Measurements from ENCODE around the gene ELOB.

DNA sequence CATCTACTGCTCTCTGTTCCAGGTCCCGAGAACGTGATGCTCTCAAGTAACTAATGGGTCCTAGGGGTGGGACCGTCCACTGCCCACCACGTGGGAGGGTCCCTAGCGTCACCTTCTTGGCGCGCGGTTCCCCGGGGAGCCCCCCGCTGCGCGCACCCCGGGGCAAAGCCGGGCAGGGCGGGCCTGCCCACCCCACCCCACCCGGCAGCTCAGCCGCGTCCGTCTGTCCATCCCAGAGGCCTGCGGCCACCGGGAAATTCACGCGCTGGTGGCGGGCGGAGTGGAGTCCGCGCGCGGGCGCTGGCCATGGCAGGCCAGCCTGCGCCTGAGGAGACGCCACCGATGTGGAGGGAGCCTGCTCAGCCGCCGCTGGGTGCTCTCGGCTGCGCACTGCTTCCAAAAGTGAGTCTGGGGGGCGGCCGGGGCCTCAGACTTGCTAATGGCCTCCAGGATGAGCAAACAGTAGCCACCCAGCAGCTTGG, 21.7 kb upstream of the ELOB start:
- TF ChIP-seq, protein P1, sequence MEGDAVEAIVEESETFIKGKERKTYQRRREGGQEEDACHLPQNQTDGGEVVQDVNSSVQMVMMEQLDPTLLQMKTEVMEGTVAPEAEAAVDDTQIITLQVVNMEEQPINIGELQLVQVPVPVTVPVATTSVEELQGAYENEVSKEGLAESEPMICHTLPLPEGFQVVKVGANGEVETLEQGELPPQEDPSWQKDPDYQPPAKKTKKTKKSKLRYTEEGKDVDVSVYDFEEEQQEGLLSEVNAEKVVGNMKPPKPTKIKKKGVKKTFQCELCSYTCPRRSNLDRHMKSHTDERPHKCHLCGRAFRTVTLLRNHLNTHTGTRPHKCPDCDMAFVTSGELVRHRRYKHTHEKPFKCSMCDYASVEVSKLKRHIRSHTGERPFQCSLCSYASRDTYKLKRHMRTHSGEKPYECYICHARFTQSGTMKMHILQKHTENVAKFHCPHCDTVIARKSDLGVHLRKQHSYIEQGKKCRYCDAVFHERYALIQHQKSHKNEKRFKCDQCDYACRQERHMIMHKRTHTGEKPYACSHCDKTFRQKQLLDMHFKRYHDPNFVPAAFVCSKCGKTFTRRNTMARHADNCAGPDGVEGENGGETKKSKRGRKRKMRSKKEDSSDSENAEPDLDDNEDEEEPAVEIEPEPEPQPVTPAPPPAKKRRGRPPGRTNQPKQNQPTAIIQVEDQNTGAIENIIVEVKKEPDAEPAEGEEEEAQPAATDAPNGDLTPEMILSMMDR (IDR thresholded peaks at IDR 0.05; ENCODE audit: low read depth, low read length): no peak
- TF ChIP-seq POLR2A (IDR thresholded peaks at IDR 0.05; ENCODE audit: extremely low read depth, insufficient read length) (no peak), MYC (IDR thresholded peaks at IDR 0.05; ENCODE audit: low read depth, low read length) (no peak)
- TF ChIP-seq, protein P2, sequence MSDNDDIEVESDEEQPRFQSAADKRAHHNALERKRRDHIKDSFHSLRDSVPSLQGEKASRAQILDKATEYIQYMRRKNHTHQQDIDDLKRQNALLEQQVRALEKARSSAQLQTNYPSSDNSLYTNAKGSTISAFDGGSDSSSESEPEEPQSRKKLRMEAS (IDR thresholded peaks at IDR 0.05; ENCODE audit: low read depth, low read length): no peak

Data from NB4 (cell line).